Measurements from ENCODE around the gene GYPA. TPM values are rescaled to one million over a fixed set of nuclear protein-coding genes. Genes with fewer than 3 reads are reported as not detected.
A peak's percentile ranks its signal among the peaks of the same experiment; 100 is the strongest.
"Not testable (repeated sequence)": the region's sequence is repeated elsewhere in the genome, so short reads cannot be mapped to it uniquely, and the experiment has no call there.

Gene GYPA
- total RNA-seq, 2 donors from 2014 or later: not detected

DNA sequence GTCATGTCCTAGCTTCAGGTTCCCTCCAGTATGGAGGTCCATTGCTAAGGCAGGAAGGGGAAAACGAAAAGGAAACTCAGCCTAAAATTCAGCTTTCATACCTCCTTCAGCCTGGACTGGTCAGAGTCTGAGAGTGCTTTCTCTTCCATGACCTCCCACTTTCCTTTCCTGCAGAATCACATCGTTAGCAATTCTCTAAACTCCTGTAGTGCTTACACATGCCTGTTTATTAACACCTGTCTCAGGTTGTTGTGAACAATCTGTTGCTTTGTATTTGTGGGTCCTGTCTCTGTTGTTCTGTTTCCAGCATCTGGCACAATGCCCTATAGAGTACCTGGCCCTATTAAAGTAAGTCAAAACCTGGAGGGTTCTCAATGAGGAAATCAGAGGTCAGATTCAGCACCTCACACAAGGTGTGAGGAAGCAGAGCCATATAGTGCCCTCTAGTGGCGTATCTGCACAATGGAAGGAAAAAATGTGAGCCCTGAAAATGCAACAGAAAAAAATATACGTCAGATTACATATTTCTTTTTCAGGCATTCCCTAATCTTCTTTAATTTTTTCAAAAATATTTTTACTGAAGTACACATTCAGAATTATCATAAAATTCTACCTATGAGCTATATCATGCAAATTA, 2.3 kb upstream of the GYPA start:
- not testable (repeated sequence) for H3K36me3 Mint-ChIP-seq (ENCODE audit: insufficient read depth in 2 of 2); H3K9me3 Mint-ChIP-seq; H3K27ac Mint-ChIP-seq; H3K27me3 Mint-ChIP-seq (ENCODE audit: low read depth); H3K4me1 Mint-ChIP-seq (ENCODE audit: low read depth); H3K4me3 Mint-ChIP-seq
- peak; percentile 8 to 16 for DNase-seq
- peak; percentile 41 to 46 for ATAC-seq (replicated peaks in 1 of 2)

DNA sequence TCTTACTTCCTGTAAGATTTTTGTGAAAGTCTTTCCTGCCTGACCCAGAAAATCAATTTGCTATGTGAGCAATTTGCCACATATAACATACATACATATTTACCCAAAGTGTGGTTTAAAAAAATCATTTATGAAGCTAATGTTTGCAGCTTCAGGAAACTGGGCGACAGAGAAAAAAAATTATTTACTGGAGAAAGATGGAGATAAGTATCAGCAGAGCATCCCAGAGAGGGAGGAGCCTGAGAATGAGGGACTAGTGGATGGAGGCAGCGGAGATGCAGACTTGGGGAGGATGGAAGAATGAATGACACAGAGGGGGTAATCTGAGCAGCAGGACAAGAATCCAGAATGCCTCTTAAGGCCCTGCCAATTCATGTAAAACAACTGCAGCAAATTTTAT, 975 bp upstream of the GYPA start:
- Mint-ChIP-seq H3K4me3 (no peak overlapping the region), H3K9me3 (no peaks in the 10 kb centered on the region), H3K4me1 (ENCODE audit: low read depth) (no peaks in the 10 kb centered on the region), H3K27ac (no peak overlapping the region), H3K27me3 (ENCODE audit: low read depth) (peaks cover 11% of the 10 kb centered on the region), H3K36me3 (ENCODE audit: insufficient read depth in 2 of 2) (no peaks in the 10 kb centered on the region)
- DNase-seq (no peak), ATAC-seq (replicated peaks in 1 of 2) (no peak)

- H3K4me3 Mint-ChIP-seq; H3K36me3 Mint-ChIP-seq (ENCODE audit: insufficient read depth in 2 of 2); DNase-seq; H3K4me1 Mint-ChIP-seq (ENCODE audit: low read depth); H3K9me3 Mint-ChIP-seq; H3K27ac Mint-ChIP-seq; ATAC-seq (replicated peaks in 1 of 2): not testable (repeated sequence)
- H3K27me3 Mint-ChIP-seq (ENCODE audit: low read depth): peaks cover 11% of the 10 kb centered on the region
Observed at GRCh38 chr4:144139991-144140390, 527 bp downstream of the GYPA start.

DNA sequence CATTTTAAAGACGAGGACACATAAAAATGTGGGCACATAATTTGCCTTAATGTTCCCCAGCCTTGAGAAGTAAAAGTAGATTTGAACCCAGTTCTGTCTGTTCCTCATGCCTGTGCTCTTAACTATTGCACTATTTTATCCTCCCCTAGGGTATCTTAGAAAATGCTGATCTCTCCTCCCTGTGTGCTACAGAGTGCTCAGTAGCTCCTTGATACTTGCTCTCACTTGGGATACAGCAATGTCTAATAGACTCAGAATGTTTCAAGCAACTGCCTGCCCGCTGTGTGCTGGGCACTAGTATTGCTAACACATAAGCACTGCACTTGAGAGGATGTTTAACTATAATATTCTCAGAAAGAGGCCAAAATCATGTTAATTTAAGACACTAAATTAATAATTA, 971 bp downstream of the GYPA start:
- DNase-seq; H3K4me3 Mint-ChIP-seq; ATAC-seq (replicated peaks in 1 of 2); H3K36me3 Mint-ChIP-seq (ENCODE audit: insufficient read depth in 2 of 2); H3K4me1 Mint-ChIP-seq (ENCODE audit: low read depth); H3K9me3 Mint-ChIP-seq; H3K27ac Mint-ChIP-seq: not testable (repeated sequence)
- H3K27me3 Mint-ChIP-seq (ENCODE audit: low read depth): peaks cover 11% of the 10 kb centered on the region

- peaks cover 11% of the 10 kb centered on the region for H3K27me3 Mint-ChIP-seq (ENCODE audit: low read depth)
- H3K36me3 Mint-ChIP-seq (ENCODE audit: insufficient read depth in 2 of 2); H3K9me3 Mint-ChIP-seq; DNase-seq; H3K4me3 Mint-ChIP-seq; H3K27ac Mint-ChIP-seq; H3K4me1 Mint-ChIP-seq (ENCODE audit: low read depth); ATAC-seq (replicated peaks in 1 of 2): not testable (repeated sequence)
Observed at GRCh38 chr4:144138239-144138638, 2.3 kb downstream of the GYPA start.

GRCh38 chr4:144137137-144137931, 3.2 kb downstream of the GYPA start:
- peaks cover 11% of the 10 kb centered on the region for H3K27me3 Mint-ChIP-seq (ENCODE audit: low read depth)
- H3K27ac Mint-ChIP-seq; H3K9me3 Mint-ChIP-seq; DNase-seq; ATAC-seq (replicated peaks in 1 of 2); H3K4me1 Mint-ChIP-seq (ENCODE audit: low read depth); H3K4me3 Mint-ChIP-seq; H3K36me3 Mint-ChIP-seq (ENCODE audit: insufficient read depth in 2 of 2): not testable (repeated sequence)

GRCh38 chr4:144136189-144136588, 4.3 kb downstream of the GYPA start:
- not testable (repeated sequence) for H3K36me3 Mint-ChIP-seq (ENCODE audit: insufficient read depth in 2 of 2); H3K4me1 Mint-ChIP-seq (ENCODE audit: low read depth); ATAC-seq (replicated peaks in 1 of 2); H3K9me3 Mint-ChIP-seq; DNase-seq; H3K27ac Mint-ChIP-seq; H3K4me3 Mint-ChIP-seq
- peaks cover 11% of the 10 kb centered on the region for H3K27me3 Mint-ChIP-seq (ENCODE audit: low read depth)

DNA sequence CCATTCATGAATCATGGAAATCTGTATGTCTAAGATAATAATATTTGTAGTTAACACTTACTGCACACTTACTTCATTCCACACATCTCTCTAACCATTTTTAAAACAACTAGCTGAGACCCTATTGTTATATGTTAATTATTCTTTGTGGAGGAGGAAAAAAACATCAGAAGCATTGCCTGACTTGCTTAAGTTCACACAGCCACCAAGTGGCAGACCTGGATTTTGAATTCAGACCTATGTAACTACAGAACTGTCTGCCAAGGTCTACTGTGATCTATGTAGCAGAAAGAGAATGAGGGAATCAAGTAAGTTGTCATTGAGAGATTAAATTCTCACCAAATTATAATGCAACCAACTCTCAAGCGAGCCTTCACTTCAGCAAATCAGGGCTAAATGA, 10.4 kb downstream of the GYPA start:
- not testable (repeated sequence) for H3K4me1 Mint-ChIP-seq (ENCODE audit: low read depth); H3K9me3 Mint-ChIP-seq; H3K27me3 Mint-ChIP-seq (ENCODE audit: low read depth); DNase-seq; H3K4me3 Mint-ChIP-seq; ATAC-seq (replicated peaks in 1 of 2); H3K27ac Mint-ChIP-seq; H3K36me3 Mint-ChIP-seq (ENCODE audit: insufficient read depth in 2 of 2)

DNA sequence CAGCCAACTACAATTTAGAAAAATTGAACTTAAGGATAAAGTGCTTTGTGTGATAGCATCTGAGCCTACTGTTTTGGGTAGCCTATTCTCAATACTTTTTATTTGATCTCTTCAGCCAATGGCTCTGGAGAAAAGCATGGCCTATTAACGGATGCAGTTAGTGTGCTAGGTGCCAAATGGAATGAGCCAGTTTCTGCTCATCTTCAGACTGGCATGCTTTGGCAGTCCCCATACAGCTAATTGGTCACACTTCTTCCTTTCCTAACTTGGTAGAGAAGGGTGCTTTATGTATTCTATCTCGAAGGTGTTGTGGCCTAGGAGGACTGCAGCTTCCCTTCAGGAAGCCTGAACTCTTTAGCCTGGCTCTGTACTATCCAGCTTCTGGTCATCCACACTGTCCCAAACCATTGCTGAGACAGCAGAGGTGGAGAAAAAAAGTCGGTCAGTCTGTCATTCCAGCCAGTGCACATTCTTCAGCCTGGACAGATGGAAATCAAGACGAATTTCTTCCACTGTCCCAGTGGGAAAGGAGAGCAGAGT, 11.1 kb downstream of the GYPA start:
- DNase-seq; H3K36me3 Mint-ChIP-seq (ENCODE audit: insufficient read depth in 2 of 2); H3K27ac Mint-ChIP-seq; ATAC-seq (replicated peaks in 1 of 2); H3K4me3 Mint-ChIP-seq; H3K4me1 Mint-ChIP-seq (ENCODE audit: low read depth); H3K9me3 Mint-ChIP-seq; H3K27me3 Mint-ChIP-seq (ENCODE audit: low read depth): not testable (repeated sequence)

GRCh38 chr4:144128709-144129320, 11.7 kb downstream of the GYPA start:
- not testable (repeated sequence) for H3K4me1 Mint-ChIP-seq (ENCODE audit: low read depth); H3K36me3 Mint-ChIP-seq (ENCODE audit: insufficient read depth in 2 of 2); ATAC-seq (replicated peaks in 1 of 2); DNase-seq; H3K27ac Mint-ChIP-seq; H3K4me3 Mint-ChIP-seq; H3K9me3 Mint-ChIP-seq; H3K27me3 Mint-ChIP-seq (ENCODE audit: low read depth)

- H3K36me3 Mint-ChIP-seq (ENCODE audit: insufficient read depth in 2 of 2); H3K27ac Mint-ChIP-seq; H3K27me3 Mint-ChIP-seq (ENCODE audit: low read depth); DNase-seq; H3K4me3 Mint-ChIP-seq; H3K4me1 Mint-ChIP-seq (ENCODE audit: low read depth); ATAC-seq (replicated peaks in 1 of 2); H3K9me3 Mint-ChIP-seq: not testable (repeated sequence)
Observed at GRCh38 chr4:144125109-144125508, 15.4 kb downstream of the GYPA start.

- not testable (repeated sequence) for H3K9me3 Mint-ChIP-seq; H3K27me3 Mint-ChIP-seq (ENCODE audit: low read depth); H3K4me1 Mint-ChIP-seq (ENCODE audit: low read depth); ATAC-seq (replicated peaks in 1 of 2); H3K27ac Mint-ChIP-seq; H3K36me3 Mint-ChIP-seq (ENCODE audit: insufficient read depth in 2 of 2); H3K4me3 Mint-ChIP-seq; DNase-seq
Observed at GRCh38 chr4:144123982-144124635, 16.4 kb downstream of the GYPA start.

GRCh38 chr4:144123269-144123668, 17.2 kb downstream of the GYPA start:
- not testable (repeated sequence) for H3K9me3 Mint-ChIP-seq; H3K36me3 Mint-ChIP-seq (ENCODE audit: insufficient read depth in 2 of 2); H3K4me1 Mint-ChIP-seq (ENCODE audit: low read depth); H3K27me3 Mint-ChIP-seq (ENCODE audit: low read depth); H3K27ac Mint-ChIP-seq; DNase-seq; H3K4me3 Mint-ChIP-seq; ATAC-seq (replicated peaks in 1 of 2)
